GM12801 (cell line): Measurements from ENCODE around the gene CBX7.

Experiments used
- TF ChIP-seq, protein P1 (sequence below): IDR thresholded peaks from one replicate; pipeline ENCODE4 v1.5.1; 2011; ENCODE audit warnings: control low read depth; ENCODE audit not compliant: insufficient read length; ENCODE audit errors: extremely low read depth

Gene CBX7

DNA sequence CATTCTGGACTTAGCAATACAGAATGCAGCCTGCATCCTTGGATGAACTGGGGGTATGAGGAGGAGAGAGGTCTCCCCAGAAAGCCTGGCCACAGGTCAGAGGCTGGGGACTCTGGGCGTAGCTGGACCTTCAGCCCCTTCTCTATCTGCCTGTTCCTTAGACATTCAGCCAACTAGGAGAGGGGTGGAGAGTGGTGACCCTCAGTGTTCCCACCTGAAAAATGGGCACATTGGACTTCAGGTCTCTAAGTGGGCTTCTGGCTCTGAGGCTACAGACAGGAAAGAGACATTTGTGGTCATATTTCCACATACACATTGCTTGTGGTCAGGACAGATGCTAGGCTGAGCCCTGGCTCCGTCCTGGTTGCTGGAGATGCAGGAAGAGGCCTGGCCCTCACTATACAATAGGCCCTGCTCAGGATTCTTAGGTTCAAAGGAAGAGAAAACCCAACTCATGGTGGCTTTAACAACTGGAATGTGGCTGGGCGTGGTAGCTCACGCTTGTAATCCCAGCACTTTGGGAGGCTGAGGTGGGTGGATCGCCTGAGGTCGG lies 30.1 kb upstream of the CBX7 start:
- TF ChIP-seq, protein P1, sequence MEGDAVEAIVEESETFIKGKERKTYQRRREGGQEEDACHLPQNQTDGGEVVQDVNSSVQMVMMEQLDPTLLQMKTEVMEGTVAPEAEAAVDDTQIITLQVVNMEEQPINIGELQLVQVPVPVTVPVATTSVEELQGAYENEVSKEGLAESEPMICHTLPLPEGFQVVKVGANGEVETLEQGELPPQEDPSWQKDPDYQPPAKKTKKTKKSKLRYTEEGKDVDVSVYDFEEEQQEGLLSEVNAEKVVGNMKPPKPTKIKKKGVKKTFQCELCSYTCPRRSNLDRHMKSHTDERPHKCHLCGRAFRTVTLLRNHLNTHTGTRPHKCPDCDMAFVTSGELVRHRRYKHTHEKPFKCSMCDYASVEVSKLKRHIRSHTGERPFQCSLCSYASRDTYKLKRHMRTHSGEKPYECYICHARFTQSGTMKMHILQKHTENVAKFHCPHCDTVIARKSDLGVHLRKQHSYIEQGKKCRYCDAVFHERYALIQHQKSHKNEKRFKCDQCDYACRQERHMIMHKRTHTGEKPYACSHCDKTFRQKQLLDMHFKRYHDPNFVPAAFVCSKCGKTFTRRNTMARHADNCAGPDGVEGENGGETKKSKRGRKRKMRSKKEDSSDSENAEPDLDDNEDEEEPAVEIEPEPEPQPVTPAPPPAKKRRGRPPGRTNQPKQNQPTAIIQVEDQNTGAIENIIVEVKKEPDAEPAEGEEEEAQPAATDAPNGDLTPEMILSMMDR = no peak

DNA sequence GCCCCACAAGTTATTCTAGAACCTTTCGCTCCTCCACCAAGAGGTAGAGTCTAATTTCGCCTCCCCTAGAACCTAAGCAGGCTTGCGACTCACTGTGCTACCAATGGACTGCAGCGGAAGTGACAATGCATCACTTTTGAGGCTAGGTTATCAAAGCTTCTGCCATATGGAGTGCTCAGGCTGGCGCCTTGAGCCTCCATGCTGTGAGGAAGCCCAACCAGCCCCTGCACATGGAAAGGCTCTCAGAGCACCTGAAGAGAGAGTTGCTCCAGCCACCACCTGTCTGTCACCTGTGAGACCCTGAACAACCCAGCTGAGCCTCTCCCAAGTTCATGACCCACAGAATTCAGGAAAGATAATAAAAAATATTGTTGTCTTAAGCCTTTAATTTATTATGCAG lies 29.3 kb upstream of the CBX7 start:
- TF ChIP-seq, protein P1 = no peak

DNA sequence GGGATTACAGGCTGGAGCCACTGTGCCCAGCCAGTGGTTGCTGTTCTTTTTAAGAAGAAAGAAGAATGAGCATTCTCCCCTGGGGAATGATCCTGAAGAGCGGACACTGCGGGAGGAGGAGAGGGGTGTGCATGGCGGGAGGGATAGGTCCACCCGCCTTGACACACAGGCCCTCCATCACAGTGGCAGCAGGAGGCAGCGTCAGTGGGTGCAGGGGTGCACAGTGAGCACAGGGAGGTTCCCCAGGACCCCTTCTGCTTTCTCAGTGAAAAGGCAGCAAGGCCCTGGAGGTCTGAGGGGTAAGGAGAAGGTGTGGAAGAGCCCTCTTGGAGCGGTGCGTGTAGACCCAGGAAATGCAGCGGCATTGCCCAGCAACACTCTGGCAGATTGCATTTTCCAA lies 28.9 kb upstream of the CBX7 start:
- TF ChIP-seq, protein P1 = no peak

DNA sequence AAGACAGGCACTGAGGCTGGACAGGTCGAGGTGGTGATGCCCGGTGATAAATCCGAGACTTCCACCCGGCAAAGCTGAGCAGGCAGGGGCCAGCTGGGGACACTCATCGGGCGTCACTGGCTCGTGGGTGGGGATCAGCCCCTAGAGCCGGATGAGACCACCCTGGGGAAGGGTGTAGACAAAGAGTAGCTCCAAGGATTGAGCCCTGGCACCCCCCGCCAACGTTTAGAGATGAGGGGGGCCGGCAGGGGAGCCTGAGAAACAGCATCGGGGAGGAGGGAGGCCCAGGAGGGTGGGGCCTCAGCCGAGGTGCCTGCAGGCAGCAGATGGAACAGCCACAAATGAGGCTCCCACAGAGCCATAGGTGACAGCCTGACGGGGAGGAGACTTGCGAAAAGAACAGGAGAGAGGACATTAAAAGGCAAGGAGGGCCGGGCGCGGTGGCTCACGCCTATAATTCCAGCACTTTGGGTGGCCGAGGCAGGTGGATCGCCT lies 27.4 kb upstream of the CBX7 start:
- TF ChIP-seq, protein P1 = no peak

DNA sequence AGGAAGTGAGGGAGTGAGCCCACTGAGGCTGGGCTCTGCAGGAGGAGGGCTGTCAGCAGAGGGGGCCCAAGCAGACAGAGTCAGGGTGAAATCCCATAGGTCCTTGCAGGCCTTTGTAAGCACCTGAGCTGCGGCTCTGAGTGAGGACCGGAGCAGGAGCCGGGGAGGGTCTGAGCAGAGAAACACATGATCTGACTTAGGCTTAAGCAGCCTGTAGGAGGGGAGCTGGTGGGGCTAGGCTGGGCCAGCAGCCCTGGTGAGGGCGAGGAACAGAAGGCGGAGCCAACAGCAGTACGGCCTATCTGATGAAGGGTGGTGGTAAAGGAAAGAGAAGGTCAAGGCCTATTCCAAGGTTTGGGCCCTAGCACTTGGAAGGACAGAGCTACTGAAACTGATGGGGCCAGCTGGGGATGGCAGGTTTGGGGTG lies 26.9 kb upstream of the CBX7 start:
- TF ChIP-seq, protein P1 = no peak

DNA sequence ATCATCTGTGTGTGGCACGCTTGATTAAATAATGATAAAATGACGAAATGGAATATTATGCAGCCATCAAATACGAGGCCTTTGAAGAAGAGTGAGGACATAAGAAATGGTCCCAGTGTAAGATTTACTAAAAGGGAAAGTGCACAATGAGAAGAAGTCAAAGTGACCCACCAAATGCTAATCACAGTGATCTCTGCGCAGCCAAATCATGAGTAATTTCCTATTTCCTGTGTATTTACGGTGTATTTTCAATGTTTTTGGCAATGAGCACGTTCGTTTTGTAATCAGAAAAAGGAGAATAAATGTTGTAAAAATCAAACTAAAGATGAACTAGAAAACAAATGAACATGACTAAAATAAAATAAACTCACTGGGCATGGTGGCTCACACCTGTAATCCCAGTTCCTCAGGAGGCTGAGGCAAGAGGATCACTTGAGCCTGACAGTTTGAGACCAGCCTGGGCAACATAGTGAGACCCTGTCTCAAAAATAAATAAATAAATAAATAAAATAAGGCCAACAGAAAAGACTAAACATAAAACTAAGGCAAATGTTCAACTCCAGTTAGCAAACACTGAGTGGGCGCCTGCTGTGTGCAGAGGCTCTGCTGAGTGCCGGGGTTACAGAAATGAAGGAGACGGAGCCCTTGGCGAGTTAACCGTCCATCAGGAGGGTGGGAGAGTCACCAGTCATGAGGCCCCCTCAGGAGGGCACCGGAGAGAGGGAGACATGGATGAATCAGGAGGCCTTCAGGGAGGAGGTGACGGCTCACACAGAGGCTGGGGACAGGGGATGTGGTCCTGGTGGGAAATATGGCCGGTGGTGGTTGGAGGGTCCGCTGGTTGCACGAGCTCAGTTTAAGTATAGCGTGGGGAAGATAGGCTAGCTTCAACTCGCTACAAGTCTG lies 26.0 kb upstream of the CBX7 start:
- TF ChIP-seq, protein P1 = no peak

DNA sequence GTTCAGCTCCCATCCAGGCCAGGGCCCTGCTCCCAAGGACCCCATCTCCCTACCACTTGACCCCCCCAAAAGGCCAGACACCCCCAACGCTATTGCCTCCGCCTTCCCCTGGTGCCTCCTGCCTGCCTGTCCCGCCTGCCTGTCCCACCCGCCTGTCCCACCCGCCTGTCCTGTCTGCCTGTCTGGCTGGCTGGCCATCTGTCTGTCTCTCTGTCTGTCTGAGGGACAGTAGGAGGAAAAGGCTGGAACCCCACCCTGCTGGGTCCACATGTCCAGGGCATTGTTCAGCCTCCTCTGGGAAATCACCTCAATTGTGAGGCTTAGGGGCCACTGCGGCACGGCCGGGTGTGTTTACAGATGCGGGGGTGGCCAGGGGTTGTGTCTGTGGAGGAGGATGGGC lies 25.3 kb upstream of the CBX7 start:
- TF ChIP-seq, protein P1 = no peak
